PC-3 (cell line): ENCODE measurements around the gene INVS. TPM values are rescaled to one million over a fixed set of nuclear protein-coding genes. Genes with fewer than 3 reads are reported as not detected.

ENCODE experiments used
- ATAC-seq: fragments of 200-7000 bp; cut with Tn5 transposase; 2 replicates; pipeline ENCODE4 v1.9.1; 2020; ENCODE audit warnings: mild to moderate bottlenecking, moderate library complexity
- BruUV-seq: library from RNA; stranded (reverse); fragments of 400-500 nt; replicated peaks from 2 replicates; lab custom pipeline; 2021; lab: Mats Ljungman, UMichigan
- CTCF ChIA-PET: fragments of 300-600 bp; sonication (Branson Sonifier 250); formaldehyde crosslinking; loops from one replicate; lab custom pipeline; 2022; ENCODE audit warnings: antibody characterized with exemption; lab: Charles Lee
- POLR2A ChIA-PET: fragments of 300-600 bp; sonication (Branson Sonifier 250); formaldehyde crosslinking; loops from one replicate; lab custom pipeline; 2022; ENCODE audit warnings: antibody characterized with exemption; ENCODE audit not compliant: unreplicated experiment; lab: Charles Lee
- DNase-seq: peaks from one replicate; pipeline ENCODE4 v3.0.0-alpha.2; 2015
- H2AFZ ChIP-seq: fragments of 300-600 bp; sonication (generic); 2 replicates; pipeline ENCODE4 v1.6.0; 2016; ENCODE audit warnings: antibody characterized with exemption, low read length
- H3F3A ChIP-seq: fragments of 300-600 bp; sonication (generic); one replicate; pipeline ENCODE4 v1.6.0; 2017; ENCODE audit warnings: antibody characterized with exemption, low read length, control low read depth, mild to moderate bottlenecking; ENCODE audit not compliant: unreplicated experiment
- H3K27ac ChIP-seq: fragments of 300-600 bp; sonication (generic); 2 replicates; pipeline ENCODE4 v1.5.1; 2016; ENCODE audit warnings: mild to moderate bottlenecking, low read length
- H3K27me3 ChIP-seq: fragments of 300-600 bp; sonication (generic); 2 replicates; pipeline ENCODE4 v1.6.1; 2016; ENCODE audit warnings: low read length, mixed read lengths
- H3K36me3 ChIP-seq: fragments of 300-600 bp; sonication (generic); 2 replicates; pipeline ENCODE4 v1.6.1; 2016; ENCODE audit warnings: low read depth, mixed run types, low read length, mixed read lengths
- H3K4me1 ChIP-seq: fragments of 300-600 bp; sonication (generic); 2 replicates; pipeline ENCODE4 v1.5.1; 2016; ENCODE audit warnings: low read length; ENCODE audit not compliant: insufficient read depth
- H3K4me2 ChIP-seq: fragments of 300-600 bp; sonication (generic); 2 replicates; pipeline ENCODE4 v1.6.0; 2016; ENCODE audit warnings: low read length
- H3K4me3 ChIP-seq: fragments of 300-600 bp; sonication (generic); 2 replicates; pipeline ENCODE4 v1.5.1; 2016; ENCODE audit warnings: mild to moderate bottlenecking, low read length, mixed read lengths
- H3K79me2 ChIP-seq: fragments of 300-600 bp; sonication (generic); 2 replicates; pipeline ENCODE4 v1.6.1; 2017; ENCODE audit warnings: low read length, mixed read lengths
- H3K9ac ChIP-seq: fragments of 300-600 bp; sonication (generic); 2 replicates; pipeline ENCODE4 v1.6.0; 2016; ENCODE audit warnings: mild to moderate bottlenecking, low read length
- H3K9me2 ChIP-seq: fragments of 300-600 bp; sonication (generic); replicated peaks from 2 replicates; pipeline ENCODE4 v1.6.1; 2016; ENCODE audit warnings: mixed run types, low read length, mixed read lengths
- H3K9me3 ChIP-seq: fragments of 300-600 bp; sonication (generic); 2 replicates; pipeline ENCODE4 v1.6.1; 2016; ENCODE audit warnings: low read length, mixed read lengths
- H4K20me1 ChIP-seq: fragments of 300-600 bp; sonication (generic); 2 replicates; pipeline ENCODE4 v1.6.1; 2016; ENCODE audit warnings: low read length, mixed read lengths
- EZH2 ChIP-seq: fragments of 300-600 bp; sonication (generic); IDR thresholded peaks from one replicate; pipeline ENCODE4 v1.6.1; 2017; ENCODE audit warnings: antibody characterized with exemption, mild to moderate bottlenecking, low read length; ENCODE audit not compliant: unreplicated experiment
- EZH2phosphoT487 ChIP-seq: fragments of 300-600 bp; sonication (generic); IDR thresholded peaks from 2 replicates; pipeline ENCODE4 v1.6.1; 2018; ENCODE audit warnings: mild to moderate bottlenecking, antibody characterized with exemption, low read length, borderline replicate concordance
- intact Hi-C: fragments of 100-400 bp; cut with micrococcal nuclease; formaldehyde crosslinking; loops from 2 replicates; pipeline ENCODE4 v1.9.0; 2023
- total RNA-seq: library from RNA; depleted of rRNA; stranded (reverse); fragments of >200 nt; gene quantifications from 2 replicates; pipeline ENCODE4 v1.2.3, GENCODE V29; 2014
- TF ChIP-seq, protein P1 (sequence below): fragments of 300-600 bp; sonication (generic); conservative IDR thresholded peaks from 2 replicates; pipeline ENCODE4 v1.5.1; 2017; ENCODE audit warnings: antibody characterized with exemption, low read depth, mild to moderate bottlenecking, low read length

Gene INVS
- total RNA-seq, 1 experiment from 2014 or later = 8.9 TPM

DNA sequence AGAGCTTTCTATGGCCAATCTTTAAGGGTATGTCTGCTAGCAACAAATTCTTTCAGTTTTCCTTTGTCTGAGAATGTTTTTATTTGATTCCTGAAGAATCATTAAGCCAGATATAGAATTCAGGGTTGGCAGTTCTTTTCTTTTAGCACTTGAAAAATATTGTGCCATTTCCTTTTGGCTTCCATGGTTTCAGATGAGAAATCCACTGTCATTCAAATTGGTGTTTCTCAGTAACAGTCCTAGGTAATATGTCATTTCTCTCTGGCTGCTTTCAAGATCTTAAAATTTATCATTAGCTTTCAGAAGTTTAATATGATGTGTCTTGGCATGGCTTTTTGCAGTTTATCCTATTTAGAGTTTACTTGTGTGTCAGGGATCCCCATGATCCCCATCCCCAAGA is 186.0 kb downstream of the INVS start:
- no TSS peak for BruUV-seq
- intact Hi-C loops = no loop called here

DNA sequence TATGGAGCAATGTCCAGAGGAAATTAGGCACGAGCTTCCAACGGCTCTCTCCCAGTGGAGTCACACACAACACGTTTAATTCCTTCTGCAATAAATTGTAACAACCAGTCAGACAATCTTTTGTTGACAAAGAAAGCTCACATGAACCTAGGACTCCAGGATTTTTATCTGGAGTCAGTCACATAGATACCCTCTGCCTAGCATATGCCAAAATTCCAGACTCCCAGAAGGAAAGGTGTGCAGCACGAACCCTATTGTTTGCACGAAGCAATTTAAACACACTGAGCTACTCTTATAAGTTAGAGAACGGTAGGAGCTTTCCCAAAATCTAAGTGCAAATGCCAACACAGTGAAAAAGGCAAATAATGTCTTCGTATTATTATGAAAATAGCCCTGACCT is 186.6 kb downstream of the INVS start:
- POLR2A ChIA-PET = no interaction called here

More for the DNA sequence above, 186.0 kb downstream of the INVS start:
- Histone ChIP-seq H3K27me3 (no peaks in the 10 kb centered on the region), H3K4me3 (no peak overlapping the region), H4K20me1 (no peaks in the 10 kb centered on the region), H2AFZ (no peak overlapping the region), H3K9me3 (no peaks in the 10 kb centered on the region), H3K9ac (no peak overlapping the region), H3K4me1 (no peaks in the 10 kb centered on the region), H3F3A (no peaks in the 10 kb centered on the region), H3K27ac (no peak overlapping the region), H3K4me2 (no peak overlapping the region), H3K79me2 (no peaks in the 10 kb centered on the region), H3K36me3 (peaks cover 7% of the 10 kb centered on the region; the same call in 1 of the 2 replicates), H3K9me2 (no peaks in the 10 kb centered on the region)
- no peak for TF ChIP-seq EZH2
- TF ChIP-seq, protein P1, sequence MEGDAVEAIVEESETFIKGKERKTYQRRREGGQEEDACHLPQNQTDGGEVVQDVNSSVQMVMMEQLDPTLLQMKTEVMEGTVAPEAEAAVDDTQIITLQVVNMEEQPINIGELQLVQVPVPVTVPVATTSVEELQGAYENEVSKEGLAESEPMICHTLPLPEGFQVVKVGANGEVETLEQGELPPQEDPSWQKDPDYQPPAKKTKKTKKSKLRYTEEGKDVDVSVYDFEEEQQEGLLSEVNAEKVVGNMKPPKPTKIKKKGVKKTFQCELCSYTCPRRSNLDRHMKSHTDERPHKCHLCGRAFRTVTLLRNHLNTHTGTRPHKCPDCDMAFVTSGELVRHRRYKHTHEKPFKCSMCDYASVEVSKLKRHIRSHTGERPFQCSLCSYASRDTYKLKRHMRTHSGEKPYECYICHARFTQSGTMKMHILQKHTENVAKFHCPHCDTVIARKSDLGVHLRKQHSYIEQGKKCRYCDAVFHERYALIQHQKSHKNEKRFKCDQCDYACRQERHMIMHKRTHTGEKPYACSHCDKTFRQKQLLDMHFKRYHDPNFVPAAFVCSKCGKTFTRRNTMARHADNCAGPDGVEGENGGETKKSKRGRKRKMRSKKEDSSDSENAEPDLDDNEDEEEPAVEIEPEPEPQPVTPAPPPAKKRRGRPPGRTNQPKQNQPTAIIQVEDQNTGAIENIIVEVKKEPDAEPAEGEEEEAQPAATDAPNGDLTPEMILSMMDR = no peak
- no peak for TF ChIP-seq EZH2phosphoT487
- CTCF ChIA-PET = no interaction called here
- no peak for DNase-seq
- POLR2A ChIA-PET = no interaction called here
- no peak for ATAC-seq

DNA sequence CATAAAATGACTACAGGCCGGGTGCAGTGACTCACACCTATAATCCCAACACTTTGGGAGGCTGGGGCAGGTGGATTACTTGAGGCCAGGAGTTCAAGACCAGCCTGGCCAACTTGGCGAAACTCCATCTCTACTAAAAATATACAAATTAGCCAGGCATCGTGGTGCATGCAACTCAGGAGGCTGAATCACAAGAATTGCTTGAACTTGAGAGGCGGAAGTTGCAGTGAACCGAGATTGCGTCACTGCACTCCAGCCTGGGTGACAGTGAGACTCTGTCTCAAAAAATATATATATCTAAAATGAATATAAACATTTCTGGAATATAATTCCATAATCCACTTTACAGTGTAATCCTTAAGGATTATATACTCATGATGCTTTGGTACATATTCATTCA is 187.2 kb downstream of the INVS start:
- H4K20me1 ChIP-seq = no peaks in the 10 kb centered on the region
- no peaks in the 10 kb centered on the region for H3K9me2 ChIP-seq
- peaks cover 7% of the 10 kb centered on the region; the same call in 1 of the 2 replicates for H3K36me3 ChIP-seq
- no peak overlapping the region for H3K4me2 ChIP-seq
- no peaks in the 10 kb centered on the region for H3K9me3 ChIP-seq
- H3K27me3 ChIP-seq = no peaks in the 10 kb centered on the region
- ATAC-seq (no peak), DNase-seq (no peak)
- no peak overlapping the region for H2AFZ ChIP-seq
- H3K4me3 ChIP-seq = no peak overlapping the region
- ChIA-PET CTCF (no interaction called here), POLR2A (no interaction called here)
- TF ChIP-seq EZH2phosphoT487 (no peak), EZH2 (no peak)
- TF ChIP-seq, protein P1 = no peak
- no peak overlapping the region for H3K9ac ChIP-seq
- H3K79me2 ChIP-seq = no peaks in the 10 kb centered on the region
- no TSS peak for BruUV-seq
- H3F3A ChIP-seq = no peaks in the 10 kb centered on the region
- no peak overlapping the region for H3K27ac ChIP-seq
- no peaks in the 10 kb centered on the region for H3K4me1 ChIP-seq
- intact Hi-C loops = no loop called here

More for the DNA sequence above, 186.6 kb downstream of the INVS start:
- H3K4me3 ChIP-seq = no peak overlapping the region
- no peak overlapping the region for H2AFZ ChIP-seq
- H3K9me3 ChIP-seq = no peaks in the 10 kb centered on the region
- DNase-seq (no peak), ATAC-seq (no peak)
- no peak overlapping the region for H3K27ac ChIP-seq
- H3K27me3 ChIP-seq = no peaks in the 10 kb centered on the region
- H3K79me2 ChIP-seq = no peaks in the 10 kb centered on the region
- H3K9me2 ChIP-seq = no peaks in the 10 kb centered on the region
- H4K20me1 ChIP-seq = no peaks in the 10 kb centered on the region
- no TSS peak for BruUV-seq
- H3F3A ChIP-seq = no peaks in the 10 kb centered on the region
- peaks cover 7% of the 10 kb centered on the region; the same call in 1 of the 2 replicates for H3K36me3 ChIP-seq
- no peak overlapping the region for H3K4me2 ChIP-seq
- no peak for TF ChIP-seq EZH2
- TF ChIP-seq EZH2phosphoT487 = no peak
- TF ChIP-seq, protein P1 = no peak
- no peaks in the 10 kb centered on the region for H3K4me1 ChIP-seq
- CTCF ChIA-PET = no interaction called here
- intact Hi-C loops = no loop called here
- no peak overlapping the region for H3K9ac ChIP-seq
